Liver (tissue), 3 donors: ENCODE data around the gene DDX1.

ENCODE experiments used
- NR2F2 ChIP-seq: IDR thresholded peaks from 2 replicates; pipeline ENCODE4 v1.6.1; 2016; ENCODE audit warnings: antibody characterized with exemption
- RAD21 ChIP-seq, 2 donors: IDR thresholded peaks; 2 replicates each; pipeline ENCODE4 v1.6.1; 2016; ENCODE audit warnings: antibody characterized with exemption in 2 of 2, mild to moderate bottlenecking in 2 of 2
- RXRA ChIP-seq, 2 donors: IDR thresholded peaks; 2 replicates each; pipeline ENCODE4 v1.6.1; 2017 to 2018; ENCODE audit warnings: antibody characterized with exemption in 2 of 2, mild to moderate bottlenecking in 1 of 2
- SP1 ChIP-seq: IDR thresholded peaks from 2 replicates; pipeline ENCODE4 v1.6.1; 2018; ENCODE audit warnings: antibody characterized with exemption, mild to moderate bottlenecking
- YY1 ChIP-seq: IDR thresholded peaks from 2 replicates; pipeline ENCODE4 v1.6.1; 2016; ENCODE audit warnings: antibody characterized with exemption, mild to moderate bottlenecking
- TF ChIP-seq, protein P1 (sequence below): IDR thresholded peaks from 2 replicates; pipeline ENCODE4 v1.6.1; 2016; ENCODE audit warnings: antibody characterized with exemption
- TF ChIP-seq, protein P2 (sequence below): fragments of 150-350 bp; IDR thresholded peaks from 2 replicates; pipeline ENCODE4 v1.5.1; 2017; ENCODE audit warnings: improper control_type of control experiment, low read depth, low read length; ENCODE audit not compliant: missing input control
- TF ChIP-seq, protein P3 (sequence below): IDR thresholded peaks from 2 replicates; pipeline ENCODE4 v1.6.1; 2016; ENCODE audit warnings: antibody characterized with exemption
- donor health status: healthy.
- donor health status: healthy.

DNA sequence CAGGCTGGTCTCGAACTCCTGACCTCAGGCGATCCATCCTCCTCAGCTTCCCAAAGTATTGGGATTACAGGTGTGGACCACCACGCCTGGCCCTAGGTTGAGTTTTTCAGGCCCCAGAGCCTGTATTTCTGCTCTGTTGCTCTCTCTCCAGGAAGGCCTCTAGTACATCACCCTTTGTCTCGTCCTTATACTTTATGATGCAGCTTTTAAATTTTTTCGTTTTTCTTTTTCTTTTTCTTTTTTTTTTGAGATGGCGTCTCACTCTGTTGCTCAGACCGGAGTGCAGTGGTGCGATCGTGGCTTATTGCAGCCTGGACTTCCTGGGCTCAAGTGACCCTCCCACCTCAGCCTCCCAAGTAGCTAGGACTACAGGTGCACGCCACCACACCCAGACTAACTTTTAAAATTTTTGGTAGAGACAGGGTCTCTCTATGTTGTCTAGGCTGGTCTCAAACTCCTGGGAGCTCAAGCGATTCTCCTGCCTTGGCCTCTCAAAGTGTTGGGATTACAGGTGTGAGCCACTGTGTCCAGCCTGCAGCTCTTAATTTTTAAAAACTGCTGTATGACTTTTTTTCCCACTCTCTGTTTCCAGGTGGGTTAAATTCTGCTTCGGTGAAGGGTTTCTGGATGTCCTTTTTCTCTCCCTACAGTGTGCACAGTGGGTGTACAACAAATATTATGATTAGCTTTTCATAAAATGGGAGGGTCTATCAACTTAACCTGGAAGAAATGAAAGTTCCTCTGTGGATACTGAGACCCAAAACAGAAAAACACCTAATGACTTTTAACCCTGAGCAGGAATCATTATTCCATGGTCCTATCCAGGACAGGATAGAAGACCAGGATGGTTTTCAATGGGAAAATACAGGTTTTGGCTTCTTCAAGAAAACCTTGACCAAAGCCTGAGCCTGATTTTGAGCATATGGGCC, 47.9 kb downstream of the DDX1 start:
- TF ChIP-seq, protein P1, sequence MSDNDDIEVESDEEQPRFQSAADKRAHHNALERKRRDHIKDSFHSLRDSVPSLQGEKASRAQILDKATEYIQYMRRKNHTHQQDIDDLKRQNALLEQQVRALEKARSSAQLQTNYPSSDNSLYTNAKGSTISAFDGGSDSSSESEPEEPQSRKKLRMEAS = no peak
- TF ChIP-seq, protein P2, sequence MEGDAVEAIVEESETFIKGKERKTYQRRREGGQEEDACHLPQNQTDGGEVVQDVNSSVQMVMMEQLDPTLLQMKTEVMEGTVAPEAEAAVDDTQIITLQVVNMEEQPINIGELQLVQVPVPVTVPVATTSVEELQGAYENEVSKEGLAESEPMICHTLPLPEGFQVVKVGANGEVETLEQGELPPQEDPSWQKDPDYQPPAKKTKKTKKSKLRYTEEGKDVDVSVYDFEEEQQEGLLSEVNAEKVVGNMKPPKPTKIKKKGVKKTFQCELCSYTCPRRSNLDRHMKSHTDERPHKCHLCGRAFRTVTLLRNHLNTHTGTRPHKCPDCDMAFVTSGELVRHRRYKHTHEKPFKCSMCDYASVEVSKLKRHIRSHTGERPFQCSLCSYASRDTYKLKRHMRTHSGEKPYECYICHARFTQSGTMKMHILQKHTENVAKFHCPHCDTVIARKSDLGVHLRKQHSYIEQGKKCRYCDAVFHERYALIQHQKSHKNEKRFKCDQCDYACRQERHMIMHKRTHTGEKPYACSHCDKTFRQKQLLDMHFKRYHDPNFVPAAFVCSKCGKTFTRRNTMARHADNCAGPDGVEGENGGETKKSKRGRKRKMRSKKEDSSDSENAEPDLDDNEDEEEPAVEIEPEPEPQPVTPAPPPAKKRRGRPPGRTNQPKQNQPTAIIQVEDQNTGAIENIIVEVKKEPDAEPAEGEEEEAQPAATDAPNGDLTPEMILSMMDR = no peak
- TF ChIP-seq, protein P3, sequence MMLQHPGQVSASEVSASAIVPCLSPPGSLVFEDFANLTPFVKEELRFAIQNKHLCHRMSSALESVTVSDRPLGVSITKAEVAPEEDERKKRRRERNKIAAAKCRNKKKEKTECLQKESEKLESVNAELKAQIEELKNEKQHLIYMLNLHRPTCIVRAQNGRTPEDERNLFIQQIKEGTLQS = no peak
- TF ChIP-seq SP1 (no peak), NR2F2 (no peak), RAD21 (IDR thresholded peaks at IDR 0.05) (no peak), RXRA (IDR thresholded peaks at IDR 0.05) (no peak), YY1 (no peak)
